ENCODE measurements around the gene KARS1.

KARS1 gene

GRCh38 chr16:75578725-75579124 is 68.7 kb downstream of the KARS1 start:
- no peak for DNase-seq

- DNase-seq: no peak
Measured at GRCh38 chr16:75578212-75578611, 69.3 kb downstream of the KARS1 start.
